HEK293 (cell line): ENCODE measurements around the gene PIP4K2A.

Experiments used
- CTCF ChIP-seq: fragments of 450-650 bp; formaldehyde crosslinking; IDR thresholded peaks from 2 replicates; pipeline ENCODE4 v1.5.1; 2016; ENCODE audit warnings: missing biosample characterization, missing genetic modification characterization
- MYNN ChIP-seq: fragments of 450-650 bp; formaldehyde crosslinking; IDR thresholded peaks from 2 replicates; pipeline ENCODE4 v1.5.1; 2016; ENCODE audit warnings: missing biosample characterization, missing genetic modification characterization, borderline replicate concordance
- ZBTB7A ChIP-seq: fragments of 450-650 bp; formaldehyde crosslinking; IDR thresholded peaks from 2 replicates; pipeline ENCODE4 v1.5.1; 2016; ENCODE audit warnings: low read depth, missing biosample characterization, missing genetic modification characterization
- ZNF184 ChIP-seq: fragments of 450-650 bp; IDR thresholded peaks from 2 replicates; pipeline ENCODE4 v1.5.1; 2018; ENCODE audit warnings: missing biosample characterization, mild to moderate bottlenecking, missing genetic modification characterization
- ZNF214 ChIP-seq: fragments of 450-650 bp; formaldehyde crosslinking; IDR thresholded peaks from 2 replicates; pipeline ENCODE4 v1.5.1; 2017; ENCODE audit warnings: missing biosample characterization, mild to moderate bottlenecking, missing genetic modification characterization, borderline replicate concordance
- ZNF426 ChIP-seq: fragments of 450-650 bp; formaldehyde crosslinking; IDR thresholded peaks from 2 replicates; pipeline ENCODE4 v1.5.1; 2017; ENCODE audit warnings: missing biosample characterization, missing genetic modification characterization, mild to moderate bottlenecking, inconsistent platforms, moderate library complexity
- ZNF513 ChIP-seq: fragments of 450-650 bp; IDR thresholded peaks from 2 replicates; pipeline ENCODE4 v1.5.1; 2018; ENCODE audit warnings: missing biosample characterization, missing genetic modification characterization
- ZNF768 ChIP-seq: fragments of 450-650 bp; formaldehyde crosslinking; IDR thresholded peaks from 2 replicates; pipeline ENCODE4 v1.5.1; 2018; ENCODE audit warnings: missing biosample characterization, mild to moderate bottlenecking, missing genetic modification characterization
- ZSCAN30 ChIP-seq: fragments of 450-650 bp; IDR thresholded peaks from 2 replicates; pipeline ENCODE4 v1.5.1; 2018; ENCODE audit warnings: missing biosample characterization, mild to moderate bottlenecking, missing genetic modification characterization, moderate library complexity
- TF ChIP-seq, protein P1 (sequence below): IDR thresholded peaks from 2 replicates; pipeline ENCODE4 v1.6.1; 2011; ENCODE audit warnings: mild to moderate bottlenecking, low read depth, low read length, borderline replicate concordance

- TF ChIP-seq ZBTB7A (no peak), CTCF (tag by site-specific recombination) (no peak), MYNN (tag by site-specific recombination) (no peak), ZSCAN30 (tag by site-specific recombination) (no peak), ZNF768 (no peak), ZNF184 (tag by site-specific recombination) (no peak), ZNF426 (tag by site-specific recombination) (no peak), ZNF214 (no peak), ZNF513 (tag by site-specific recombination) (peak; percentile 96)
- TF ChIP-seq, protein P1, sequence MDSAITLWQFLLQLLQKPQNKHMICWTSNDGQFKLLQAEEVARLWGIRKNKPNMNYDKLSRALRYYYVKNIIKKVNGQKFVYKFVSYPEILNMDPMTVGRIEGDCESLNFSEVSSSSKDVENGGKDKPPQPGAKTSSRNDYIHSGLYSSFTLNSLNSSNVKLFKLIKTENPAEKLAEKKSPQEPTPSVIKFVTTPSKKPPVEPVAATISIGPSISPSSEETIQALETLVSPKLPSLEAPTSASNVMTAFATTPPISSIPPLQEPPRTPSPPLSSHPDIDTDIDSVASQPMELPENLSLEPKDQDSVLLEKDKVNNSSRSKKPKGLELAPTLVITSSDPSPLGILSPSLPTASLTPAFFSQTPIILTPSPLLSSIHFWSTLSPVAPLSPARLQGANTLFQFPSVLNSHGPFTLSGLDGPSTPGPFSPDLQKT, result no peak
These were observed 412 bp downstream of the PIP4K2A start for GRCh38 chr10:22713853-22714478.
